Neural cell (in vitro differentiated cells): ENCODE measurements around the gene SULT1A3. TPM values are rescaled to one million over a fixed set of nuclear protein-coding genes. Genes with fewer than 3 reads are reported as not detected.
A peak's percentile ranks its signal among the peaks of the same experiment; 100 is the strongest.

ENCODE experiments used
- H2AFZ ChIP-seq: fragments of 200-600, 300-800 bp; sonication (generic), shearing (Covaris generic); 2 replicates; pipeline ENCODE4 v1.6.0; 2014; ENCODE audit warnings: low read depth, mild to moderate bottlenecking, antibody characterized with exemption, low read length, moderate library complexity
- H3F3A ChIP-seq: fragments of 200-600 bp; shearing (Covaris generic); 2 replicates; pipeline ENCODE4 v1.6.1; 2016; ENCODE audit warnings: mild to moderate bottlenecking, moderate library complexity, mixed read lengths, antibody characterized with exemption, low read length; ENCODE audit not compliant: insufficient read depth, poor library complexity, severe bottlenecking
- H3K27ac ChIP-seq: fragments of 200-600, 300-800 bp; sonication (generic), shearing (Covaris generic); 2 replicates; pipeline ENCODE4 v1.5.1; 2014; ENCODE audit warnings: mild to moderate bottlenecking, low read length, moderate library complexity
- H3K27me3 ChIP-seq: fragments of 300-800, 200-600 bp; sonication (generic), shearing (Covaris generic); 2 replicates; pipeline ENCODE4 v1.6.0; 2014; ENCODE audit warnings: mild to moderate bottlenecking, low read depth, low read length, moderate library complexity; ENCODE audit not compliant: insufficient read depth
- H3K36me3 ChIP-seq: fragments of 300-800, 200-600 bp; sonication (generic), shearing (Covaris generic); 2 replicates; pipeline ENCODE4 v1.5.1; 2014; ENCODE audit warnings: mild to moderate bottlenecking, antibody characterized with exemption, low read length, moderate library complexity; ENCODE audit not compliant: insufficient read depth
- H3K4me2 ChIP-seq: fragments of 300-800, 200-600 bp; sonication (generic), shearing (Covaris generic); 2 replicates; pipeline ENCODE4 v1.6.0; 2014; ENCODE audit warnings: mild to moderate bottlenecking, low read length
- H3K4me3 ChIP-seq: fragments of 300-800, 200-600 bp; sonication (generic), shearing (Covaris generic); 2 replicates; pipeline ENCODE4 v1.5.1; 2014; ENCODE audit warnings: mild to moderate bottlenecking, low read length, moderate library complexity
- H3K79me2 ChIP-seq: fragments of 200-600 bp; shearing (Covaris generic); replicated peaks from 2 replicates; pipeline ENCODE4 v1.6.0; 2014; ENCODE audit warnings: mild to moderate bottlenecking, low read length, moderate library complexity; ENCODE audit not compliant: insufficient read depth
- H3K9ac ChIP-seq: fragments of 300-800, 200-600 bp; sonication (generic), shearing (Covaris generic); 2 replicates; pipeline ENCODE4 v1.6.1; 2016; ENCODE audit warnings: mild to moderate bottlenecking, low read length, mixed read lengths
- H3K9me2 ChIP-seq: fragments of 200-600 bp; shearing (Covaris generic); 2 replicates; pipeline ENCODE4 v1.6.1; 2016; ENCODE audit warnings: mild to moderate bottlenecking, low read length, mixed read lengths; ENCODE audit not compliant: insufficient read depth
- H3K9me3 ChIP-seq: fragments of 200-600, 300-800 bp; sonication (generic), shearing (Covaris generic); 2 replicates; pipeline ENCODE4 v1.6.1; 2016; ENCODE audit warnings: mild to moderate bottlenecking, mixed run types, low read length, moderate library complexity, mixed read lengths
- H4K20me1 ChIP-seq: fragments of 200-600 bp; shearing (Covaris generic); 2 replicates; pipeline ENCODE4 v1.6.1; 2016; ENCODE audit warnings: mild to moderate bottlenecking, mixed run types; ENCODE audit not compliant: insufficient read depth
- CTCF ChIP-seq: fragments of 450-650 bp; IDR thresholded peaks from 2 replicates; pipeline ENCODE4 v1.5.1; 2014; ENCODE audit warnings: antibody characterized with exemption, mild to moderate bottlenecking, moderate library complexity; ENCODE audit not compliant: poor library complexity, severe bottlenecking
- EP300 ChIP-seq: fragments of 450-650 bp; conservative IDR thresholded peaks from 2 replicates; pipeline ENCODE4 v1.6.1; 2014; ENCODE audit warnings: antibody characterized with exemption, mild to moderate bottlenecking, moderate library complexity; ENCODE audit not compliant: poor library complexity, severe bottlenecking
- EZH2 ChIP-seq: fragments of 200-600, 300-800 bp; shearing (Covaris generic), sonication (generic); IDR thresholded peaks from 2 replicates; pipeline ENCODE4 v1.6.1; 2014; ENCODE audit warnings: antibody characterized with exemption, low read length, borderline replicate concordance, mild to moderate bottlenecking; ENCODE audit not compliant: insufficient read depth, poor library complexity, severe bottlenecking
- MXI1 ChIP-seq: fragments of 450-650 bp; conservative IDR thresholded peaks from 2 replicates; pipeline ENCODE4 v1.6.1; 2014; ENCODE audit warnings: antibody characterized with exemption, mild to moderate bottlenecking; ENCODE audit not compliant: poor library complexity, severe bottlenecking
- POLR2AphosphoS5 ChIP-seq: IDR thresholded peaks from 2 replicates; pipeline ENCODE4 v1.6.1; 2012
- RAD21 ChIP-seq: fragments of 450-650 bp; conservative IDR thresholded peaks from 2 replicates; pipeline ENCODE4 v1.6.1; 2014; ENCODE audit warnings: antibody characterized with exemption, mild to moderate bottlenecking, moderate library complexity
- REST ChIP-seq: IDR thresholded peaks from 2 replicates; pipeline ENCODE4 v1.6.1; 2012; ENCODE audit warnings: borderline replicate concordance
- SMC3 ChIP-seq: fragments of 450-650 bp; conservative IDR thresholded peaks from 2 replicates; pipeline ENCODE4 v1.6.1; 2014; ENCODE audit warnings: antibody characterized with exemption, mild to moderate bottlenecking, moderate library complexity; ENCODE audit not compliant: poor library complexity
- TAF1 ChIP-seq: IDR thresholded peaks from 2 replicates; pipeline ENCODE4 v1.6.1; 2012; ENCODE audit warnings: low read depth
- polyA plus RNA-seq: library from polyadenylated mRNA; depleted of rRNA; stranded (reverse); fragments of >200 nt; gene quantifications from 2 replicates; pipeline ENCODE4 v1.2.3, GENCODE V29; 2014

SULT1A3 gene
- polyA plus RNA-seq, 1 donor from 2014 or later, result 12.1 TPM

GRCh38 chr16:30185683-30186421, 13.2 kb upstream of the SULT1A3 start (continued):
- TF ChIP-seq SMC3, result no peak

- no peak overlapping the region for H3K9ac ChIP-seq
- no peaks in the 10 kb centered on the region for H3K36me3 ChIP-seq
- H3K79me2 ChIP-seq, result peaks cover 9% of the 10 kb centered on the region
- H3K4me3 ChIP-seq, result no peak overlapping the region
- no peaks in the 10 kb centered on the region for H4K20me1 ChIP-seq
- H3K4me2 ChIP-seq, result no peak overlapping the region
- H3K9me3 ChIP-seq, result no peaks in the 10 kb centered on the region
- no peak overlapping the region for H3K27ac ChIP-seq
- TF ChIP-seq SMC3 (no peak), REST (no peak), EZH2 (no peak), MXI1 (no peak), EP300 (no peak), TAF1 (no peak), POLR2AphosphoS5 (no peak), CTCF (no peak), RAD21 (no peak)
- H3K27me3 ChIP-seq, result no peaks in the 10 kb centered on the region
- no peaks in the 10 kb centered on the region for H3K9me2 ChIP-seq
- H2AFZ ChIP-seq, result no peak overlapping the region
- H3F3A ChIP-seq, result no peaks in the 10 kb centered on the region
These were observed 12.6 kb upstream of the SULT1A3 start for GRCh38 chr16:30186444-30186781.

- no peak overlapping the region for H3K4me3 ChIP-seq
- H3K9me2 ChIP-seq, result no peaks in the 10 kb centered on the region
- no peaks in the 10 kb centered on the region for H4K20me1 ChIP-seq
- no peak overlapping the region for H3K9ac ChIP-seq
- no peak overlapping the region for H2AFZ ChIP-seq
- no peaks in the 10 kb centered on the region for H3K27me3 ChIP-seq
- H3K9me3 ChIP-seq, result no peaks in the 10 kb centered on the region
- no peak overlapping the region for H3K27ac ChIP-seq
- H3F3A ChIP-seq, result no peaks in the 10 kb centered on the region
- no peaks in the 10 kb centered on the region for H3K36me3 ChIP-seq
- no peak overlapping the region for H3K4me2 ChIP-seq
- H3K79me2 ChIP-seq, result peaks cover 9% of the 10 kb centered on the region
- TF ChIP-seq CTCF (peak; percentile 29), SMC3 (no peak), EP300 (no peak), POLR2AphosphoS5 (no peak)
These were observed 12.1 kb upstream of the SULT1A3 start for GRCh38 chr16:30186782-30187555.
